Nephron progenitor cell (in vitro differentiated cells): Measurements from ENCODE around the gene SLC16A13.

Source experiments
- DNase-seq: peaks from one replicate; pipeline ENCODE4 v3.0.0; 2021
- H3K27ac Mint-ChIP-seq: 2 replicates; pipeline ENCODE4 v1.8.0; 2021; ENCODE audit warnings: mild to moderate bottlenecking, moderate library complexity, mixed read lengths
- H3K27me3 Mint-ChIP-seq: 2 replicates; pipeline ENCODE4 v1.8.0; 2021; ENCODE audit warnings: mild to moderate bottlenecking, low read depth, mixed read lengths; ENCODE audit not compliant: poor library complexity
- H3K36me3 Mint-ChIP-seq: 2 replicates; pipeline ENCODE4 v1.8.0; 2021; ENCODE audit warnings: low read depth, mixed read lengths
- H3K4me1 Mint-ChIP-seq: 2 replicates; pipeline ENCODE4 v1.8.0; 2021; ENCODE audit warnings: mixed read lengths
- H3K4me3 Mint-ChIP-seq: 2 replicates; pipeline ENCODE4 v1.8.0; 2021; ENCODE audit warnings: mild to moderate bottlenecking, moderate library complexity, mixed read lengths
- H3K9me3 Mint-ChIP-seq: 2 replicates; pipeline ENCODE4 v1.8.0; 2021; ENCODE audit warnings: mild to moderate bottlenecking, moderate library complexity, mixed read lengths
- TF ChIP-seq, protein P1 (sequence below): fragments of 200-600 bp; sonication (generic); IDR thresholded peaks from 2 replicates; pipeline ENCODE4 v1.5.0; 2021; ENCODE audit warnings: antibody characterized with exemption

SLC16A13 gene

DNA sequence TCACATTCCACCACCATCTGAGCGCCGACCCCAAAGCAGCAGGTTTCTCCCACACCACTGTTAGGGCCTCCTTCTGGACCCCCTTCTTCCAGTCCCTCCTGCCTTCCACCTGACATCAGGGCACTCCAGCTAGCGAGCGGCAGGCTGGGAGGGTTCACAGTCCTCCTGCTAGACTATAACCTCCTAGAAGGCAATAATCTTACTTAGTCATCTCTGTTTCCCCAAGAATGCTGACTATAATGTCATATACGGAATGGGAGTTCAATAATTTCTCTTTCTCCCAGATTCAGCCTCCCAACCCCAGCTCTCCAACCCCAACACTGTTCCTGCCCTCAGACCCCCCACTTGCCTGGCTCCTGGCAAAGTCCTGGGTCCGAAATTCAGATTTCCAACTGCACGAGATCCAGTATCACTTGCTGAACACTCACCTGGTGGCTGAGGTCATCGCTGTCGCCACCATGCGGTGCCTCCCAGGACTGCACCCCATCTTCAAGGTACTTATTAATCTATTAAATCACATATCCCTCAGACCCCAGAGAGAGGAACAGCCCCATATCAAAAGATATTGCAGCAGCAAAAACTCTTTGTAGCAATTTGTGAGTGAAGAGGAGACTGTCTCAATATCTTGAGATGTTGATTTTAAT lies 34.4 kb upstream of the SLC16A13 start:
- Mint-ChIP-seq H3K9me3 (no peaks in the 10 kb centered on the region), H3K27ac (peak overlapping the region; percentile 47), H3K4me3 (no peak overlapping the region), H3K36me3 (peaks cover 42% of the 10 kb centered on the region), H3K27me3 (peaks cover 5% of the 10 kb centered on the region), H3K4me1 (no peaks in the 10 kb centered on the region)
- TF ChIP-seq, protein P1, sequence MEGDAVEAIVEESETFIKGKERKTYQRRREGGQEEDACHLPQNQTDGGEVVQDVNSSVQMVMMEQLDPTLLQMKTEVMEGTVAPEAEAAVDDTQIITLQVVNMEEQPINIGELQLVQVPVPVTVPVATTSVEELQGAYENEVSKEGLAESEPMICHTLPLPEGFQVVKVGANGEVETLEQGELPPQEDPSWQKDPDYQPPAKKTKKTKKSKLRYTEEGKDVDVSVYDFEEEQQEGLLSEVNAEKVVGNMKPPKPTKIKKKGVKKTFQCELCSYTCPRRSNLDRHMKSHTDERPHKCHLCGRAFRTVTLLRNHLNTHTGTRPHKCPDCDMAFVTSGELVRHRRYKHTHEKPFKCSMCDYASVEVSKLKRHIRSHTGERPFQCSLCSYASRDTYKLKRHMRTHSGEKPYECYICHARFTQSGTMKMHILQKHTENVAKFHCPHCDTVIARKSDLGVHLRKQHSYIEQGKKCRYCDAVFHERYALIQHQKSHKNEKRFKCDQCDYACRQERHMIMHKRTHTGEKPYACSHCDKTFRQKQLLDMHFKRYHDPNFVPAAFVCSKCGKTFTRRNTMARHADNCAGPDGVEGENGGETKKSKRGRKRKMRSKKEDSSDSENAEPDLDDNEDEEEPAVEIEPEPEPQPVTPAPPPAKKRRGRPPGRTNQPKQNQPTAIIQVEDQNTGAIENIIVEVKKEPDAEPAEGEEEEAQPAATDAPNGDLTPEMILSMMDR = peak; percentile 69
- DNase-seq = peak; percentile 74

DNA sequence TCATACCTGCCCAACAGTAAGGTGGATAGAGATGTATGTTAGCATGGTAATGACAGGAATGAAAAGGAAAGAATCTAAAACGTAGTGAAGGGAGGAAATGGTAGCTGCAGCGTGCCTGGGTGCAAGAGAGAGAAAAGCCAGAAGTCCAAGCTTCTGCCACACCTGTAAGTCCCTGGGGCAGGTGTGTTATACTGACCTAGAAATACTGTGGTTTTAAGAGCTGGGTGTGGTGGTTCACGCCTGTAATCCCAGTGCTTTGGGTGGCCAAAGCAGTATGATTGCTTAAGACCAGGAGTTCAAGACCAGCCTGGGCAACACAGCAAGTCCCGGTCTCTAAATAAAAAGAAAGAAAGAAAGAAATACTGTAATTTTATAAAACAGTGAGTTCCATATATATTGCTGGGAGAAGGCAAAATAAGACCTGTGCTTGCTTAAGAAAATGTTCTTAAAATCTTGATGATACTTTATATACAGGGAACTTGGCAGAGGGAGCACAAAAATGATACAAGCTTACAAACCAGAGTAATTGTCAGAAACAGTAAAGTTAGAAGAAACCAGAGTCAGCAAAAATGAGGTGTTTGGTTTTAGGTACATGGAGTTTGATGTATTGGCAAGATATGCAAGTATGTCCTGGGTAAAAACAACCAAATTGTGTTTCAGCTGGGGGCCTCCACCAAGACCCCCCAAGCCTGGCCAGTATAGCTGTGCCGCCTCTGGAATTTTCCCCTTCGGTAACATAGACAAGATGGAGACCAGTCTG lies 33.3 kb upstream of the SLC16A13 start:
- H3K36me3 Mint-ChIP-seq = peaks cover 35% of the 10 kb centered on the region
- TF ChIP-seq, protein P1 = no peak
- no peaks in the 10 kb centered on the region for H3K9me3 Mint-ChIP-seq
- no peak for DNase-seq
- no peaks in the 10 kb centered on the region for H3K4me1 Mint-ChIP-seq
- H3K27ac Mint-ChIP-seq = no peak overlapping the region
- H3K4me3 Mint-ChIP-seq = no peak overlapping the region
- no peaks in the 10 kb centered on the region for H3K27me3 Mint-ChIP-seq

DNA sequence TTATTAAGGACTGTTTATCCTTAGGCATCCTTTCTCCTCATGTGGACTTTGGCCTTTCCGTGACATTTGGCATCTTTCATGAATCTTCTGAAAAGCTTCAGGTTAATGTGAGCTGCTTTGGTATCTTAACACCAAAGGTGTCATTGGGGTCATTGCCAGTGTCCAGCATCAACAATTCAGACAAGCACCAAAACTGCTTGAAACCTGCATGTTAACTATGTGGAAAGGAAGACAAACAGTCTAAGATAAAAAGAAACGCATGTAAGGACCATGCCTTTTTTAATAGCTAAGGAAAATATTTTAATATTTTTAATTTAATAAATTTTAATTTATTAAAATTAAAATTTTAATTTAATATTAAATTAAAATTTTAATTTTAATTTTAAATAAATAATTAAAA lies 32.1 kb upstream of the SLC16A13 start:
- H3K4me1 Mint-ChIP-seq = no peaks in the 10 kb centered on the region
- peaks cover 23% of the 10 kb centered on the region for H3K36me3 Mint-ChIP-seq
- H3K27me3 Mint-ChIP-seq = no peaks in the 10 kb centered on the region
- TF ChIP-seq, protein P1 = no peak
- H3K4me3 Mint-ChIP-seq = no peak overlapping the region
- H3K9me3 Mint-ChIP-seq = no peaks in the 10 kb centered on the region
- H3K27ac Mint-ChIP-seq = no peak overlapping the region
- DNase-seq = no peak

DNA sequence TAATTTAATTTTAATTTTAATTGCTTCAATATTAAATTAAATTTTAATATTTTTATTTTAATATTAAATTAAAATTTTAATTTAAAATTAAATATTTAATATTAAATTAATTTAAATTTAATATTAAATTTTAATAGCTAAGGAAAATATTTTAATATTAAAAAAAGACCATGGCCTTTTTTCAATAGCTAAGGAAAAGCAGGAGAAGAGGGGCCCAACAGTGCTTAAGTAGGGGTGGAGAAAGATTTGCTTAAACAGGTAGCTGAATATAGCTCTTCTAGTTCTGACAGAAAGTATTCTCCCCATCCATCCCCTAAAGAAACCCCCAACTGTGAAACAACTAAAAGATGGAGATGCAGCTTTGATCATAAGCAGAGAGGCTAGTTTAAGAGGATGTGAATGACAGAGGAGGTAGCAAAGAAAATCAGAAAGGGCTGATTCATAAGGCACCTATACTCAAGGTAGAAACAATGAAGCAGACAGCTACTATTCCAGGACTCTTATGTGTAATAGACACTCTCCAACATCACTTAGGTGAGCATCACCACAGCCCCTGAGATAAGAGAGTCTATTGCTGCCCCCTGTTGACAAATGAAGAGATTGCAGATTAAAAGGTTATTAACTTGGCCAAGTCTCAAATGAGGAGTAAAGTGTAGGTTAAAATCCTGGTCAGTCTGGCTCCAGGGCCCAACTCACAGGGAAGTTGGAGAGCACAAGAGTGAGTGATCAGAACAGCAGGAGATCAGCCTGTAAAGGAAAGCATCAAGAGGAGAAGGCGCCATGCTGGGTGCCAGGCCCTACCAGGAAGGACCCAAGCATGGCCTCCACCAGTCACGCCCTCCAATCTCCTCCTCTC lies 31.2 kb upstream of the SLC16A13 start:
- Mint-ChIP-seq H3K9me3 (no peaks in the 10 kb centered on the region), H3K36me3 (peaks cover 17% of the 10 kb centered on the region)

DNA sequence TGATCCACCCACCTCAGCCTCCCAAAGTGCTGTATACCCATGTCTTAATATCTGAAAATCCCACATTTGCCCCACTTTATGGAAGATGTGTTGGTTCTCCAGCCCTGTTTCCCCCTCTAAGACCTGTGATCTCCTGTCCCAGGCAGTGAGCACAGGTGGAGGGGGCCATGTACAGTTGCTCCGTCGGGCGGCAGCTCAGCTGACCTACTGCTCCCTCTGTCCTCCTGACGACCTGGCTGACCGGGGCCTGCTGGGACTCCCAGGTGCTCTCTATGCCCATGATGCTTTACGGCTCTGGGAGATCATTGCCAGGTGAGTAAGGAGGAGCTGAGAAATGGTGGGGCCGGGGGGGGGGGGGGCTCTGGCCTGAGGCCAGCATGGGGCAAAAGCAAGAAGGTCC lies 30.1 kb upstream of the SLC16A13 start:
- Mint-ChIP-seq H3K36me3 (peaks cover 12% of the 10 kb centered on the region), H3K4me3 (no peak overlapping the region), H3K27me3 (no peaks in the 10 kb centered on the region), H3K4me1 (peaks cover 12% of the 10 kb centered on the region), H3K27ac (no peak overlapping the region), H3K9me3 (no peaks in the 10 kb centered on the region)
- no peak for DNase-seq
- TF ChIP-seq, protein P1 = no peak

More for the DNA sequence above, 31.2 kb upstream of the SLC16A13 start:
- H3K27me3 Mint-ChIP-seq = no peaks in the 10 kb centered on the region
- H3K4me3 Mint-ChIP-seq = no peak overlapping the region
- H3K4me1 Mint-ChIP-seq = peaks cover 1% of the 10 kb centered on the region
- DNase-seq = no peak
- H3K27ac Mint-ChIP-seq = no peak overlapping the region
- TF ChIP-seq, protein P1 = peak; percentile 70
